GM19043 (cell line): ENCODE measurements around the gene MAML3.
"Not testable (repeated sequence)": the region's sequence is repeated elsewhere in the genome, so short reads cannot be mapped to it uniquely, and the experiment has no call there.

ENCODE experiments used
- ATAC-seq: cut with Tn5 transposase; IDR thresholded peaks from one replicate; pipeline ENCODE4 v1.9.1; 2021; ENCODE audit warnings: low read depth; ENCODE audit not compliant: unreplicated experiment

Gene MAML3

GRCh38 chr4:139972305-139972704, 181.7 kb downstream of the MAML3 start:
- ATAC-seq = no peak

- no peak for ATAC-seq
Observed at GRCh38 chr4:139971111-139971510, 182.9 kb downstream of the MAML3 start.

GRCh38 chr4:139969635-139970266, 184.2 kb downstream of the MAML3 start:
- ATAC-seq = no peak

GRCh38 chr4:139968831-139969230, 185.2 kb downstream of the MAML3 start:
- no peak for ATAC-seq

GRCh38 chr4:139966383-139966782, 187.6 kb downstream of the MAML3 start:
- no peak for ATAC-seq

- ATAC-seq = no peak
Observed at GRCh38 chr4:139965789-139966188, 188.2 kb downstream of the MAML3 start.

- ATAC-seq = no peak
Observed at GRCh38 chr4:139963708-139964107, 190.3 kb downstream of the MAML3 start.

- ATAC-seq = no peak
Observed at GRCh38 chr4:139962130-139962684, 191.8 kb downstream of the MAML3 start.

GRCh38 chr4:139961344-139961946, 192.5 kb downstream of the MAML3 start:
- no peak for ATAC-seq

- no peak for ATAC-seq
Observed at GRCh38 chr4:139959396-139959795, 194.6 kb downstream of the MAML3 start.

GRCh38 chr4:139958739-139959098, 195.3 kb downstream of the MAML3 start:
- ATAC-seq = no peak

- no peak for ATAC-seq
Observed at GRCh38 chr4:139957986-139958738, 195.8 kb downstream of the MAML3 start.

- no peak for ATAC-seq
Observed at GRCh38 chr4:139957065-139957464, 196.9 kb downstream of the MAML3 start.

GRCh38 chr4:139956507-139957017, 197.4 kb downstream of the MAML3 start:
- ATAC-seq = no peak

GRCh38 chr4:139955600-139955999, 198.4 kb downstream of the MAML3 start:
- no peak for ATAC-seq

- no peak for ATAC-seq
Observed at GRCh38 chr4:139954512-139954911, 199.5 kb downstream of the MAML3 start.

GRCh38 chr4:139951021-139951420, 203.0 kb downstream of the MAML3 start:
- peak; percentile 10 for ATAC-seq

GRCh38 chr4:139950568-139950967, 203.4 kb downstream of the MAML3 start:
- ATAC-seq = peak; percentile 91

- not testable (repeated sequence) for ATAC-seq
Observed at GRCh38 chr4:139944916-139945315, 209.1 kb downstream of the MAML3 start.

GRCh38 chr4:139943277-139943676, 210.7 kb downstream of the MAML3 start:
- no peak for ATAC-seq

- no peak for ATAC-seq
Observed at GRCh38 chr4:139942241-139942640, 211.7 kb downstream of the MAML3 start.
